Measurements from ENCODE around the gene TBC1D24.

The TBC1D24 gene

DNA sequence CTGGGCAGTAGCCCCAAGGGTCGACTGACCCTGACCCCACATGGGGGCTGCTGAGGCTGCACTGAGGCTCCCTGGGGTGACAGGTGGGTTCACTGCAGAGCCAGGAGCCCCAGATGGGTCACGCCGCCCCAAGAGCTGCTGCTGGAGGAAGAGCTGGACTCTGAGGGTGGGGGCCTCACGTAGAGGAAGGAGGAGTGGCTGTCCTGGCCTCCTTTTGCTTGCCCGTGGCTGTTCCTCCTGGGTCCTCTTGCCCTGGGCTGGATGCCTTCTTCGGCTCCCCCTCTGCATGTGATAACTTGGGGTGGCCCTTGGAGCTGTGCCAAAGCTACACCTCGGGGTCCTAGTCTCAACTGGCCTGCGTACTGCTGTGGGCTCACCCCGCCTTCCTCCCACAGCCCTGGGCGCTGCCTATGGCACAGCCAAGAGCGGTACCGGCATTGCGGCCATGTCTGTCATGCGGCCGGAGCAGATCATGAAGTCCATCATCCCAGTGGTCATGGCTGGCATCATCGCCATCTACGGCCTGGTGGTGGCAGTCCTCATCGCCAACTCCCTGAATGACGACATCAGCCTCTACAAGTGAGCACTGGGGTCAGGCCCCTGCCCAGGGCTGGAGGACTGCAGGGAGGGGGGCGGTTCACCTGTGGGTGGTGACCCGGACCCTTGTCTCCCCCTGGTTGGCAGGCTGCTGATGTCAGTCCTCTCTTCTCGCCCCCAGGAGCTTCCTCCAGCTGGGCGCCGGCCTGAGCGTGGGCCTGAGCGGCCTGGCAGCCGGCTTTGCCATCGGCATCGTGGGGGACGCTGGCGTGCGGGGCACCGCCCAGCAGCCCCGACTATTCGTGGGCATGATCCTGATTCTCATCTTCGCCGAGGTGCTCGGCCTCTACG lies 44.1 kb downstream of the TBC1D24 start:
- no peak overlapping the region for H2AFZ ChIP-seq (ENCODE audit: low read length)
- no peak overlapping the region for H3K27ac ChIP-seq (replicated peaks; ENCODE audit: low read length)
- H2BK12ac ChIP-seq (ENCODE audit: low read length) = peak overlapping the region; percentile 41
- peak overlapping the region; percentile 38 for H3K18ac ChIP-seq (ENCODE audit: low read length)
- H2AK5ac ChIP-seq (ENCODE audit: low read depth, low read length) = no peak overlapping the region
- H4K8ac ChIP-seq (ENCODE audit: low read depth, low read length) = peak overlapping the region; percentile 65
- WGBS, 2 donors (ENCODE audit: extremely low coverage in 2 of 2, insufficient read length in 2 of 2, insufficient replicate concordance in 1 of 2) = no CpG with 5 or more reads among the region's 39 CpGs
- peaks cover 39% of the 10 kb centered on the region for H3K79me1 ChIP-seq (ENCODE audit: low read depth, low read length)
- H3K4me2 ChIP-seq (ENCODE audit: insufficient read depth, low read length, poor library complexity, severe bottlenecking) = no peak overlapping the region
- no peak overlapping the region for H2BK120ac ChIP-seq (ENCODE audit: low read depth, low read length)
- no peaks in the 10 kb centered on the region for H3K9me3 ChIP-seq (replicated peaks in 1 of 2; ENCODE audit: control insufficient read depth in 2 of 2, insufficient read depth in 1 of 2, low read depth in 1 of 2, low read length in 2 of 2)
- no peak for DNase-seq (ENCODE audit: low spot score)
- no peak overlapping the region for H4K91ac ChIP-seq (ENCODE audit: low read depth, low read length, poor library complexity)
- H3K4ac ChIP-seq (ENCODE audit: low read length) = no peak overlapping the region
- H3K4me3 ChIP-seq (ENCODE audit: low read length in 2 of 2) = peak overlapping the region in 1 of 2 donors; percentile 27
- no peak overlapping the region for H2BK15ac ChIP-seq (ENCODE audit: low read length)
- no peak overlapping the region for H3K23ac ChIP-seq (ENCODE audit: low read depth, low read length, poor library complexity)
- peaks cover 13 to 46% of the 10 kb centered on the region in 2 donors for H3K36me3 ChIP-seq (replicated peaks in 1 of 2; ENCODE audit: control insufficient read depth in 2 of 2, insufficient read depth in 2 of 2, low read length in 2 of 2)
- H3K4me1 ChIP-seq (ENCODE audit: control insufficient read depth in 2 of 2, insufficient read depth in 1 of 2, low read depth in 1 of 2, low read length in 2 of 2) = peaks cover 16 to 17% of the 10 kb centered on the region in 2 donors
- H3K27me3 ChIP-seq (ENCODE audit: control insufficient read depth in 3 of 3, insufficient read depth in 3 of 3, low read depth in 1 of 3, low read length in 3 of 3) = no peaks in the 10 kb centered on the region
- H2BK5ac ChIP-seq (ENCODE audit: low read length) = no peak overlapping the region
- H3K9ac ChIP-seq (ENCODE audit: low read depth, low read length, poor library complexity) = peak overlapping the region; percentile 44
- H3K14ac ChIP-seq (ENCODE audit: low read length) = no peak overlapping the region

DNA sequence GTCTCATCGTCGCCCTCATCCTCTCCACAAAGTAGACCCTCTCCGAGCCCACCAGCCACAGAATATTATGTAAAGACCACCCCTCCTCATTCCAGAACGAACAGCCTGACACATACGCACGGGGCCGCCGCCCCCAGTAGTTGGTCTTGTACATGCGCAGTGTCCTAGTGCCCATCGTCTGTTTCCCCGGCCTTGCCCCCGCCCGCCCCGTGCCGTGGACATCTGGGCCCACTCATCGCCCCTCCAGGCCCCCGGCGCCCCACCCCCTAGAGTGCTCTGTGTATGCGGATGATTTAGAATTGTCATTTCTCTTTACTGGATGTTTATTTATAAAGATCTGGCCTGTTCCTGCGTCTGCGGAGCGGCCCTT lies 44.8 kb downstream of the TBC1D24 start:
- Histone ChIP-seq H4K91ac (ENCODE audit: low read depth, low read length, poor library complexity) (no peak overlapping the region), H3K36me3 (replicated peaks in 1 of 2; ENCODE audit: control insufficient read depth in 2 of 2, insufficient read depth in 2 of 2, low read length in 2 of 2) (peaks cover 15 to 51% of the 10 kb centered on the region in 2 donors), H2BK5ac (ENCODE audit: low read length) (peak overlapping the region; percentile 66), H3K27ac (replicated peaks; ENCODE audit: low read length) (no peak overlapping the region), H3K4me3 (ENCODE audit: low read length in 2 of 2) (peak overlapping the region in 1 of 2 donors; percentile 67), H3K79me1 (ENCODE audit: low read depth, low read length) (peaks cover 39% of the 10 kb centered on the region), H3K4me2 (ENCODE audit: insufficient read depth, low read length, poor library complexity, severe bottlenecking) (peak overlapping the region; percentile 86), H2BK120ac (ENCODE audit: low read depth, low read length) (no peak overlapping the region), H3K4me1 (ENCODE audit: control insufficient read depth in 2 of 2, insufficient read depth in 1 of 2, low read depth in 1 of 2, low read length in 2 of 2) (peaks cover 14 to 16% of the 10 kb centered on the region in 2 donors), H3K9ac (ENCODE audit: low read depth, low read length, poor library complexity) (no peak overlapping the region), H2AK5ac (ENCODE audit: low read depth, low read length) (no peak overlapping the region), H3K9me3 (replicated peaks in 1 of 2; ENCODE audit: control insufficient read depth in 2 of 2, insufficient read depth in 1 of 2, low read depth in 1 of 2, low read length in 2 of 2) (no peaks in the 10 kb centered on the region), H3K23ac (ENCODE audit: low read depth, low read length, poor library complexity) (no peak overlapping the region), H4K8ac (ENCODE audit: low read depth, low read length) (no peak overlapping the region), H3K18ac (ENCODE audit: low read length) (no peak overlapping the region), H2BK15ac (ENCODE audit: low read length) (no peak overlapping the region), H2AFZ (ENCODE audit: low read length) (peak overlapping the region; percentile 86), H3K4ac (ENCODE audit: low read length) (no peak overlapping the region), H3K14ac (ENCODE audit: low read length) (no peak overlapping the region), H2BK12ac (ENCODE audit: low read length) (no peak overlapping the region), H3K27me3 (ENCODE audit: control insufficient read depth in 3 of 3, insufficient read depth in 3 of 3, low read depth in 1 of 3, low read length in 3 of 3) (no peaks in the 10 kb centered on the region)
- no peak for DNase-seq (ENCODE audit: low spot score)
- no CpG with 5 or more reads among the region's 22 CpGs for WGBS, 2 donors (ENCODE audit: extremely low coverage in 2 of 2, insufficient read length in 2 of 2, insufficient replicate concordance in 1 of 2)

DNA sequence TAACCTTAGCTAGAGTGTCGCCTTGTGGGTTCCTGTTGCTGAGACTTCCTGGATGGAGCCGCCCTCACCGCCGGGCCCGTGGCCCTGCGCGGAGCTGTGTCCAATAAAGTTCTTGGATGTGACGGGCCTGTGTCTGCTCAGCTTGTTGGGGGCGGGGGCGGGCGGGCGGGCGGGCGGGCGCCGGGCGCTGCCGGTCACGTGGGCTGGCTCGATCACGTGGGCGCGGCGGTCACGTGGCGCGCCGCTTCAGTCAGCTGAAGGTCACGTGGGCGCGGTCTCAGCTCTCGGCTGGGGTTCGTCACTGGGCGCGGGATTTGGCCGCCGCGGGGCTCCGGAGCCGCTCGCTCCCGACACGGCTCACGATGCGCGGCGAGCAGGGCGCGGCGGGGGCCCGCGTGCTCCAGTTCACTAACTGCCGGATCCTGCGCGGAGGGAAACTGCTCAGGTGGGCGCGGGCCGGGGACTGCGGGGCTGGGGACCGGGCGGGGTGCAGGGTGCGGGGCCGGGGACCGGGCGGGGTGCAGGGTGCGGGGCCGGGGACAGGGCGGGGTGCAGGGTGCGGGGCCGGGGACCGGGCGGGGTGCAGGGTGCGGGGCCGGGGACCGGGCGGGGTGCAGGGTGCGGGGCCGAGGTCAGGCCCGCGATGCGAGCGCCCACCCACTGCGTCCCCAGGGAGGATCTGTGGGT lies 45.3 kb downstream of the TBC1D24 start, which contains the start of gene AMDHD2:
Gene AMDHD2 (plus strand): TSS at position 275 of the 687 bp plus-strand sequence. CDS start 88 bp downstream, at position 363.
- peak within 1 kb of the TSS; percentile 63 for H2AK5ac ChIP-seq (ENCODE audit: low read depth, low read length)
- no peak within 1 kb of the TSS for H4K91ac ChIP-seq (ENCODE audit: low read depth, low read length, poor library complexity)
- H2BK12ac ChIP-seq (ENCODE audit: low read length) = peak within 1 kb of the TSS; percentile 41
- H4K8ac ChIP-seq (ENCODE audit: low read depth, low read length) = peak within 1 kb of the TSS; percentile 65
- H3K4me3 ChIP-seq (ENCODE audit: low read length in 2 of 2) = peak within 1 kb of the TSS; percentile 67 to 95
- peak within 1 kb of the TSS; percentile 86 for H2AFZ ChIP-seq (ENCODE audit: low read length)
- peak within 1 kb of the TSS; percentile 94 for H3K9ac ChIP-seq (ENCODE audit: low read depth, low read length, poor library complexity)
- H2BK5ac ChIP-seq (ENCODE audit: low read length) = peak within 1 kb of the TSS; percentile 66
- no CpG with 5 or more reads among the region's 83 CpGs for WGBS, 2 donors (ENCODE audit: extremely low coverage in 2 of 2, insufficient read length in 2 of 2, insufficient replicate concordance in 1 of 2)
- DNase-seq (ENCODE audit: low spot score) = peak; percentile 86
- no peak within 1 kb of the TSS for H2BK15ac ChIP-seq (ENCODE audit: low read length)
- H3K27ac ChIP-seq (replicated peaks; ENCODE audit: low read length) = no peak within 1 kb of the TSS
- H3K9me3 ChIP-seq (replicated peaks in 1 of 2; ENCODE audit: control insufficient read depth in 2 of 2, insufficient read depth in 1 of 2, low read depth in 1 of 2, low read length in 2 of 2) = no peaks in the 10 kb centered on the region
- H3K79me1 ChIP-seq (ENCODE audit: low read depth, low read length) = peaks cover 35% of the 10 kb centered on the region
- H3K4ac ChIP-seq (ENCODE audit: low read length) = no peak within 1 kb of the TSS
- H3K36me3 ChIP-seq (replicated peaks in 1 of 2; ENCODE audit: control insufficient read depth in 2 of 2, insufficient read depth in 2 of 2, low read length in 2 of 2) = peaks cover 15 to 56% of the 10 kb centered on the region in 2 donors
- peaks cover 9 to 10% of the 10 kb centered on the region in 2 donors for H3K4me1 ChIP-seq (ENCODE audit: control insufficient read depth in 2 of 2, insufficient read depth in 1 of 2, low read depth in 1 of 2, low read length in 2 of 2)
- H3K14ac ChIP-seq (ENCODE audit: low read length) = peak within 1 kb of the TSS; percentile 38
- H3K27me3 ChIP-seq (ENCODE audit: control insufficient read depth in 3 of 3, insufficient read depth in 3 of 3, low read depth in 1 of 3, low read length in 3 of 3) = no peaks in the 10 kb centered on the region
- peak within 1 kb of the TSS; percentile 85 for H3K18ac ChIP-seq (ENCODE audit: low read length)
- peak within 1 kb of the TSS; percentile 86 for H3K4me2 ChIP-seq (ENCODE audit: insufficient read depth, low read length, poor library complexity, severe bottlenecking)
- H2BK120ac ChIP-seq (ENCODE audit: low read depth, low read length) = no peak within 1 kb of the TSS
- peak within 1 kb of the TSS; percentile 98 for H3K23ac ChIP-seq (ENCODE audit: low read depth, low read length, poor library complexity)
